Heart right ventricle (tissue), 16 donors: ENCODE data around the gene CCDC92. TPM values are rescaled to one million over a fixed set of nuclear protein-coding genes. Genes with fewer than 3 reads are reported as not detected.
"Not testable (repeated sequence)": the region's sequence is repeated elsewhere in the genome, so short reads cannot be mapped to it uniquely, and the experiment has no call there.

ENCODE experiments used
- ATAC-seq, 8 donors: fragments of 200-7000 bp; cut with Tn5 transposase; one replicate each; pipeline ENCODE4 v1.9.1; 2020; ENCODE audit warnings: mild to moderate bottlenecking in 8 of 8, moderate library complexity in 8 of 8, moderate number of reproducible peaks in 1 of 8
- DNase-seq, 2 donors: peaks; one replicate each; pipeline ENCODE4 v3.0.0-alpha.2; 2020
- H3K27ac ChIP-seq, 10 donors: fragments of 200-600 bp; sonication (generic) in 2 of 10; one replicate each; pipeline versions ENCODE4 v1.5.0 to v1.8.0; 2020 to 2022; ENCODE audit warnings: mild to moderate bottlenecking in 3 of 10
- H3K27me3 ChIP-seq, 7 donors: fragments of 200-600 bp; one replicate each; pipeline ENCODE4 v1.8.0; 2021 to 2022; ENCODE audit warnings: mild to moderate bottlenecking in 2 of 7
- H3K36me3 ChIP-seq, 9 donors: fragments of 200-600 bp; sonication (generic) in 1 of 9; one replicate each; pipeline versions ENCODE4 v1.5.0 to v1.8.0; 2020 to 2022; ENCODE audit warnings: mild to moderate bottlenecking in 2 of 9
- H3K4me1 ChIP-seq, 9 donors: fragments of 200-600 bp; sonication (generic) in 1 of 9; one replicate each; pipeline versions ENCODE4 v1.5.0 to v1.8.0; 2020 to 2022; ENCODE audit warnings: mild to moderate bottlenecking in 4 of 9
- H3K4me3 ChIP-seq, 10 donors: fragments of 200-600 bp; sonication (generic) in 2 of 10; one replicate each; pipeline versions ENCODE4 v1.5.0 to v1.8.0; 2020 to 2022; ENCODE audit warnings: mild to moderate bottlenecking in 7 of 10, moderate library complexity in 2 of 10
- H3K9me3 ChIP-seq, 11 donors: fragments of 200-600 bp in 10 of 11; sonication (generic) in 2 of 11; one replicate each; pipeline versions ENCODE4 v1.5.0 to v1.8.0; 2013 to 2022; ENCODE audit warnings: mild to moderate bottlenecking in 2 of 11, control low read depth in 1 of 11, moderate library complexity in 1 of 11
- WGBS, 2 donors: extraction: QIAGEN DNeasy Blood & Tissue Kit; methylation state at CpG; one replicate each; pipeline ENCODE4 v1.1.7; 2013; ENCODE audit warnings: inconsistent platforms in 1 of 2; 5-methylcytosine and 5-hydroxymethylcytosine counted together
- intact Hi-C, 10 donors: fragments of 100-400 bp; cut with DNase I; formaldehyde crosslinking; loops; one replicate each; pipeline versions ENCODE4 v1.11.1 to v1.14.2; 2022
- polyA plus RNA-seq, 2 donors: library from polyadenylated mRNA; stranded (reverse); fragments of 200-250 nt; gene quantifications; one replicate each; pipeline ENCODE4 v1.2.3, GENCODE V29; 2013
- total RNA-seq, 10 donors: library from RNA; stranded (reverse); fragmentation: NEBNext Ultra II Directional in 3 of 10; extraction: Animal tissue kit (Norgen Biotek cat#: 25700) in 3 of 10; gene quantifications; one replicate each; pipeline versions ENCODE4 v1.2.1 to v1.2.4, GENCODE V29; 2021 to 2023
- TF ChIP-seq, protein P1 (sequence below), 9 donors: fragments of 200-600 bp; sonication (generic) in 2 of 9; IDR thresholded peaks; one replicate each; pipeline versions ENCODE4 v1.5.0 to v1.8.0; 2021 to 2022; ENCODE audit warnings: antibody characterized with exemption in 9 of 9, mild to moderate bottlenecking in 5 of 9, moderate library complexity in 1 of 9
- donor health status: Arrhythmogenic right ventricular cardiomyopathy.
- donor health status: ischemic (EF 13 %, LVEDD 7.1; RV severe dilation, severe dysfunction).
- donor health status: healthy with polysubstance abuse.
- donor health status: DM: no; HTN: yes; CAD: no.
- donor health status: DM: no; HTN: no; CAD: no.
- donor health status: ischemic (EF 25% LVEDD 6.9; RV normal size, moderate dysfunction).
- donor health status: ischemic (EF 25% LVEDD 5.7; RV mildly dilated, moderate dysfunction).
- donor health status: healthy.
- donor health status: DM: yes; HTN: yes; CAD: no.
- donor health status: Ischemic cardiomyopathy.
- donor health status: ischemic (EF 35%, LVEDD 5.7; RV mildly dilated, moderate dysfunction).
- donor health status: nonischemic (EF 11% LVEDD 7.7; RV severe dilation, severe dysfunction).
- donor health status: DM: yes; HTN: yes; CAD: no.
- donor health status: PGD.
- donor health status: ischemic (EF 29% LVEDD 5.4; RV normal size, mild dysfunction).
- donor health status: nonischemic (EF 23%, LVEDD 6.1; RV moderate dilation, normal function).

The CCDC92 gene
- total and polyA plus RNA-seq, 12 donors, result 38.5 to 77.1 (median 56.5) TPM

DNA sequence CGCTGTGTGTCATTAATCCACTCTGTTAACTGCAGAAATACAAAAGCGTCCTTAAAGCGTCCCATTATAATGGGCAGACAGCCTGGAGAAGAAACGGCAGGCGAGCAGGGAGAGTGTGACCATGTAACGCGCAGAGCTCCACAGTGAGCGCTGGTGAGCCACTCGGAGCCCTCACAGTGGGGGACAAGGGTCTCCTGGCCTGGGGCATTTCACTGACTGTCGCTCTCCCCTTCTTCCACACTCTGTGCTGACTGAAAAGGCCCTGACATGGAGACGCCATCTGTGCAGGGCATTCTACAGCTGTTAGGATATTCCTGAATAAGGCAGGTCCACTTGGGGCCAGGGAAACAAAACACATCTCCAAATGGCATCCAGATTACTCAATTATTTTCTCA is 24.2 kb downstream of the CCDC92 start:
- Histone ChIP-seq H3K27ac (peak overlapping the region in 1 of 10 donors; percentile 30), H3K27me3 (no peaks in the 10 kb centered on the region), H3K4me3 (no peak overlapping the region), H3K36me3 (peaks cover 0 to 28% (median 7%) of the 10 kb centered on the region in 9 donors), H3K9me3 (no peaks in the 10 kb centered on the region), H3K4me1 (peaks cover 14 to 74% (median 60%) of the 10 kb centered on the region in 9 donors)
- TF ChIP-seq, protein P1, sequence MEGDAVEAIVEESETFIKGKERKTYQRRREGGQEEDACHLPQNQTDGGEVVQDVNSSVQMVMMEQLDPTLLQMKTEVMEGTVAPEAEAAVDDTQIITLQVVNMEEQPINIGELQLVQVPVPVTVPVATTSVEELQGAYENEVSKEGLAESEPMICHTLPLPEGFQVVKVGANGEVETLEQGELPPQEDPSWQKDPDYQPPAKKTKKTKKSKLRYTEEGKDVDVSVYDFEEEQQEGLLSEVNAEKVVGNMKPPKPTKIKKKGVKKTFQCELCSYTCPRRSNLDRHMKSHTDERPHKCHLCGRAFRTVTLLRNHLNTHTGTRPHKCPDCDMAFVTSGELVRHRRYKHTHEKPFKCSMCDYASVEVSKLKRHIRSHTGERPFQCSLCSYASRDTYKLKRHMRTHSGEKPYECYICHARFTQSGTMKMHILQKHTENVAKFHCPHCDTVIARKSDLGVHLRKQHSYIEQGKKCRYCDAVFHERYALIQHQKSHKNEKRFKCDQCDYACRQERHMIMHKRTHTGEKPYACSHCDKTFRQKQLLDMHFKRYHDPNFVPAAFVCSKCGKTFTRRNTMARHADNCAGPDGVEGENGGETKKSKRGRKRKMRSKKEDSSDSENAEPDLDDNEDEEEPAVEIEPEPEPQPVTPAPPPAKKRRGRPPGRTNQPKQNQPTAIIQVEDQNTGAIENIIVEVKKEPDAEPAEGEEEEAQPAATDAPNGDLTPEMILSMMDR (IDR thresholded peaks at IDR 0.05), result no peak
- DNase-seq, result no peak
- ATAC-seq, result no peak
- intact Hi-C loops, result no loop called here
- 93 to 95% methylated on average over 11 of the region's 11 CpGs for WGBS, 2 donors

DNA sequence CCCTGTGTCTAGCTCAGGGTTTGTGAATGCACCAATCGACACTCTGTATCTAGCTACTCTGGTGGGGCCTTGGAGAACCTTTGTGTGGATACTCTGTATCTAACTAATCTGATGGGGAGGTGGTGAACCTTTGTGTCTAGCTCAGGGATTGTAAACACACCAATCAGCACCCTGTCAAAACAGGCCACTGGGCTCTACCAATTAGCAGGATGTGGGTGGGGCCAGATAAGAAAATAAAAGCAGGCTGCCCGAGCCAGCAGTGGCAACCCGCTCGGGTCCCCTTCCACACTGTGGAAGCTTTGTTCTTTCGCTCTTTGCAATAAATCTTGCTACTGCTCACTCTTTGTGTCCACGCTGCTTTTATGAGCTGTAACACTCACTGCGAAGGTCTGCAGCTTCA is 25.1 kb downstream of the CCDC92 start:
- ATAC-seq, H3K4me3 ChIP-seq, H3K27ac ChIP-seq, intact Hi-C loops, DNase-seq, H3K9me3 ChIP-seq, H3K27me3 ChIP-seq: not testable (repeated sequence)
- 83 to 90% methylated on average over 6 of the region's 7 CpGs for WGBS, 2 donors
- peaks cover 14 to 68% (median 52%) of the 10 kb centered on the region in 9 donors for H3K4me1 ChIP-seq
- peaks cover 0 to 37% (median 13%) of the 10 kb centered on the region in 9 donors for H3K36me3 ChIP-seq

DNA sequence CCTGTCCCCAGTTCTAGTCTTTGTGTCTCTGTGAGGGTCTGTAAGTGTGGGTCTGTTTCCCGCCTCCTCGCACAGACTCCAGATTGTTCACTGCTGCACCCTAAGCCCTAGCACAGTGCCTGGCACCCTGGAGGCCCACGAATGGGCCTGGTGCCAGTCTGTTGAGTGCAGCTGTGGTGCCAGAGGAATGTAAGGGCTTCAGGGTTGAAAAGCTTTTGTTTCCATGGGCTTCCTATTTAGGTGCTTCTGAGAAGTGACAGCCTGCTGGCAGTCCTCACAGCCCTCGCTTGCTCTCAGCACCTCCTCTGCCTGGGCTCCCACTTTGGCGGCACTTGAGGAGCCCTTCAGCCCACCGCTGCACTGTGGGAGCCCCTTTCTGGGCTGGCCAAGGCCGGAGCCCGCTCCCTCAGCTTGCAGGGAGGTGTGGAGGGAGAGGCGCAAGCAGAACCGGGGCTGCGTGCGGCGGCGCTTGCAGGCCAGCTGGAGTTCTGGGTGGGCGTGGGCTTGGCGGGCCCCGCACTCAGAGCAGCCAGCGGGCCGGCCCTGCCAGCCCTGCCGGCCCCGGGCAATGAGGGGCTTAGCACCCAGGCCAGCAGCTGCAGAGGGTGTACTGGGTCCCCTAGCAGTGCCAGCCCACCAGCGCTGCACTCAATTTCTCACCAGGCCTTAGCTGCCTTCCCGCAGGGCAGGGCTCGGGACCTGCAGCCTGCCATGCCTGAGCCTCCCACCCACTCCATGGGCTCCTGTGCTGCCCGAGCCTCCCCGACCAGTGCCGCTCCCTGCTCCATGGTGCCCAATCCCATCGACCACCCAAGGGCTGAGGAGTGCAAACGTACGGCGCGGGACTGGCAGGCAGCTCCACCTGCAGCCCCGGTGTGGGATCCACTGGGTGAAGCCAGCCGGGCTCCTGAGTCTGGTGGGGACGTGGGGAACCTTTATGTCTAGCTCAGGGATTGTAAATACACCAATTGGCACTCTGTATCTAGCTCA is 25.8 kb downstream of the CCDC92 start:
- Histone ChIP-seq H3K4me1 (peaks cover 10 to 65% (median 45%) of the 10 kb centered on the region in 9 donors), H3K36me3 (peaks cover 0 to 44% (median 20%) of the 10 kb centered on the region in 9 donors), H3K27ac (peak overlapping the region in 3 of 10 donors; percentile 12 to 48 (median 28))
- WGBS, 2 donors, result 82% methylated on average over 26 to 34 of the region's 35 CpGs
- peak; percentile 30 to 41 for DNase-seq
- intact Hi-C loops, H3K27me3 ChIP-seq, H3K4me3 ChIP-seq, H3K9me3 ChIP-seq: not testable (repeated sequence)
- ATAC-seq, result peak in 7 of 8 donors; percentile 44 to 85 (median 73)

DNA sequence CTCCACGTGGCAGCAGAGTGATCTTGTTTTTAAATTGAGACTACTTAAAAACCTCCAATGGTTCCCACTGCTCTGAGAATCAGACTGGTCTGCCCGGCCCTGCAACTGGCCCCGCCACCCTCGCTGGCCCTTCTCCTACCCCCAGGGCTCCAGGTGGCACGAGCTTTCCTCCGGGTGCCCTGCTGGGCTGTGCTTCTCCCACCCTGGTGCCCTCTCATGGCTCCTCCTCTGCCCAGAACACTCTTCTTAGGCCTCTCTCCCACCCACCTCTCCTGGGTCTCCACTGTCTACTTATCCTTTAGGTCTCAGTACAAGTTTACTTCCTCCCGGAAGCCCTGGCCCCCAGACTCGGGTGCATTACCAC is 26.5 kb downstream of the CCDC92 start:
- 74 to 84% methylated on average over 8 of the region's 8 CpGs for WGBS, 2 donors
- peaks cover 0 to 12% (median 0%) of the 10 kb centered on the region in 11 donors for H3K9me3 ChIP-seq

More for the DNA sequence above, 26.5 kb downstream of the CCDC92 start:
- Histone ChIP-seq H3K4me3 (no peak overlapping the region), H3K27me3 (no peaks in the 10 kb centered on the region), H3K27ac (peak overlapping the region in 2 of 10 donors; percentile 12 to 28), H3K36me3 (peaks cover 0 to 51% (median 26%) of the 10 kb centered on the region in 9 donors), H3K4me1 (peaks cover 7 to 61% (median 38%) of the 10 kb centered on the region in 9 donors)
- TF ChIP-seq, protein P1 (IDR thresholded peaks at IDR 0.05), result no peak
- DNase-seq (no peak), ATAC-seq (peak in 6 of 8 donors; percentile 6 to 37 (median 18))
- intact Hi-C loops, result no loop called here
